ENCODE results near the gene NME8.

Gene NME8

DNA sequence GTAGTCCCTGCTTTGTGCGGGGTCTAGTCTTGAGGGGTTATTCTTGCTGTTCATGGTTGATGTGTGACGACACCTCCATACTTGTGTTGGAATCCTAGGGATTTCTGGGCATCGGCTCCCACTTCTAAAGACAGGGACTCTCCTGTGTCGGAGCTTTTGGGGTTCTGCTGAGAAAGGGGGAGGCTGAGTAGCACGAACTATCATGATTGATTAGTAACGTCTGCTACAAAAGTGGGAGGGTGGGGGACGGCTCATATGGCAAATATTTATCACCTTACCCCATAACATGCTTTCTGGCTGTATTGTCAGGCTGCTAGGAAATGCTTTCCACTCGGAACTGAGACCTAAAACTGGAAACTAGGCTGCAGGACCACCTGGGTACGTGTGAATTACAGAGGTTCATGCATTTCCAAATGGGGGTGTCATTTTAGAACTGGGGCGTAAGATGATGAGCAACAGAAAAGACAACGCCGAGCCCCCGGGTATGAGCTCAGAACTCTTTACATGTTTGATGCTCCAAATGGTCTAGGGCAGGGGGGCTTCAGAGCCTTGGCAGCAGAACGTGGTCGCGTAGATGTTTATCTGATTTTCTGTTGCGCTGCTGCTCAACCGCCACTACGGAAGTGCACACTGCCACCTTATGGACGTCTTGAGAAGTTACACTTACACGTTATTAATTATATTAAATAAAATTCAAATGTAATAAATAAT is 15.1 kb upstream of the NME8 start:
- DNase-seq (ENCODE audit: extremely low read depth, low read depth) = peak; percentile 8
- TF ChIP-seq, protein P1, sequence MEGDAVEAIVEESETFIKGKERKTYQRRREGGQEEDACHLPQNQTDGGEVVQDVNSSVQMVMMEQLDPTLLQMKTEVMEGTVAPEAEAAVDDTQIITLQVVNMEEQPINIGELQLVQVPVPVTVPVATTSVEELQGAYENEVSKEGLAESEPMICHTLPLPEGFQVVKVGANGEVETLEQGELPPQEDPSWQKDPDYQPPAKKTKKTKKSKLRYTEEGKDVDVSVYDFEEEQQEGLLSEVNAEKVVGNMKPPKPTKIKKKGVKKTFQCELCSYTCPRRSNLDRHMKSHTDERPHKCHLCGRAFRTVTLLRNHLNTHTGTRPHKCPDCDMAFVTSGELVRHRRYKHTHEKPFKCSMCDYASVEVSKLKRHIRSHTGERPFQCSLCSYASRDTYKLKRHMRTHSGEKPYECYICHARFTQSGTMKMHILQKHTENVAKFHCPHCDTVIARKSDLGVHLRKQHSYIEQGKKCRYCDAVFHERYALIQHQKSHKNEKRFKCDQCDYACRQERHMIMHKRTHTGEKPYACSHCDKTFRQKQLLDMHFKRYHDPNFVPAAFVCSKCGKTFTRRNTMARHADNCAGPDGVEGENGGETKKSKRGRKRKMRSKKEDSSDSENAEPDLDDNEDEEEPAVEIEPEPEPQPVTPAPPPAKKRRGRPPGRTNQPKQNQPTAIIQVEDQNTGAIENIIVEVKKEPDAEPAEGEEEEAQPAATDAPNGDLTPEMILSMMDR (IDR thresholded peaks at IDR 0.05; ENCODE audit: low read depth, low read length) = peak; percentile 62

DNA sequence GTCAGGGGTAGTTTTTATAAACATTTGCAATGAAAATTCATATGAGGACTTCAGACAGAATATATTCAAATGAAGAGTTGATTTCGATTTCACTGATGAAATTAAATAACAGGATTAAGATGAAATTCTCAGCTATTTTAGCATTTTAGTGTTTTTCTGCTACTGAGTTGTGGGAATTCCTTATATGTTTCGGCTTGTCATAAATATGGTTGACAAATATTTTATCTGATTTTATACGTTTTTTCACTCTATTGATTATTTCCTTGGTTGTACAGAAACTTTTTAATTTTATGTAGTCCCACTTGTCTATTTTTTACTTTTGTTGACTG is 14.6 kb upstream of the NME8 start:
- no peak for DNase-seq (ENCODE audit: extremely low read depth, low read depth)
- TF ChIP-seq, protein P1 (IDR thresholded peaks at IDR 0.05; ENCODE audit: low read depth, low read length) = no peak

DNA sequence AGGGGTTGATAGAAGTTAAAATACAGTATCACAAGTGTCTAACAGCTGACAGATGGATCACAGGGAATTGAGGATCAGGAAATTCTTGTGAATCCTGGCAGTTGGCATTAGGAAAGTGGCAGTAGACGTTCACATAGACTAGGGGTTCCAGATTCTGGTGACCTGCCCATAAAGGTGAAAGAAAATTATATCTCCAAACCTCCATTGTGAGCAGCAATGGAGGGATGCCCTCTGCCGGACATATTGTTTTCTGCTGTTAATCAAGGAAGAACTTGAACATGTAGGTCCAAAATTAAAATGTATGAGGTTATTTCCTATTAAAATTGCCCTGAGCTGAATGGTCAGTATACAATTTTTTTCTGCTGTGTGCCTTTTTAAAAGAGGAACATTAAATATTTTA is 5.1 kb downstream of the NME8 start:
- no peak for DNase-seq (ENCODE audit: extremely low read depth, low read depth)

DNA sequence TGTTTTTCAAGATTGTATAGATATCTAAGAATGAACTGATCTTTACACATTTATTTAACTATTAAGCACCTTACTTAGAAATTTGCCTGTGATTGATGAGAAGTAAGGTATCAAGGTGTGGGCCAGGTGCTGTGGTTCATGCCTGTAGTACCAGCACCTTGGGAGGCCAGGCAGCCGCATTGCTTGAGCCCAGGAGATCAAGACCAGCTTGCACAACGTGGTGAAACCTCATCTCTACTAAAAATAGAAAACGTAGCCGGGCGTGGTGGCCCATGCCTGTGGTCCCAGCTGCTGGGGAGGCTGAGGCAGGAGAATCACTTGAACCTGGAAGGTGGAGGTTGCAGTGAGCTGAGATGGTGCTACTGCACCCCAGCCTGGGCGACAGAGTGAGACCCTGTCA is 33.7 kb downstream of the NME8 start:
- DNase-seq (ENCODE audit: extremely low read depth, low read depth) = no peak
- TF ChIP-seq, protein P1 (IDR thresholded peaks at IDR 0.05; ENCODE audit: low read depth, low read length) = no peak

More for the DNA sequence above, 5.1 kb downstream of the NME8 start:
- TF ChIP-seq, protein P1 (IDR thresholded peaks at IDR 0.05; ENCODE audit: low read depth, low read length) = no peak; the same call in 1 of the 2 replicates

DNA sequence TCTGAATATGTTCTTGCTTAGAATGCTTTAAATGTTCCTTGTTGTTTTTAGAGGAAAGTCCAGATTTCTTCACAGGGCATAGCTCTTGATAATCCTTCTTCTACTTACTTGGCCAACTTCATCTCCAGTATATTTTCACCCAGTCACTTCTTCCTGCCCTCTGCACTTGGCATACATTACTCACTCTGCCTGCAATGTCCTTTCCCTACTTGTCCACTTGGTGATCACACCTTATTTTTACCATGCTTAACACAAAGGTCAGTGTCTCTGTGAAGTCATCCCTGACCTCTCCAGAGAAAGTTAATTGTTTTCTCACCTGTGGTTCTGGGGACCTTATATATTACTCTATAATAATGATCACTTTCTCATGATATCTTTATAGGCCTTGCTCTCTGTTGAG is 45.0 kb downstream of the NME8 start:
- TF ChIP-seq, protein P1 (IDR thresholded peaks at IDR 0.05; ENCODE audit: low read depth, low read length) = no peak
- no peak for DNase-seq (ENCODE audit: extremely low read depth, low read depth)

DNA sequence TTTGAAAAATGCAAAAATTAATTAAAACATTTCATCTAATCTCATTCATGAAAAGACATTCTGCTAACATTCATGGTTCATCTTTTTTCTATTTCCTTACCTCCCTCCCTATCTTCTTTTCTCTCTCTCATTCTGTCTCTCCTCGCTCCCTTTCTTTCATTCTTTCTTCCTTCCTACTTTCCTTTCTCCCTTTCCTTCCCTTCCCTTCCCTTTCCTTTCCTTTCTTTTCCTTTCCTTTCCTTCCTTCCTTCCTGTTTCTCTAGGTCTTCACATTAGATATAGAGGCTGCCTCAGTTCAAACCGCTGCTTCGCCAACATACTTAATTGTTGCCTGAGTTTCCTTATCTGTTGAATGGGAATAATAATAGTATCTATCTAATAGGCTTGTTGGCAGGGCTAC is 46.3 kb downstream of the NME8 start:
- TF ChIP-seq, protein P1 (IDR thresholded peaks at IDR 0.05; ENCODE audit: low read depth, low read length) = no peak
- DNase-seq (ENCODE audit: extremely low read depth, low read depth) = no peak

DNA sequence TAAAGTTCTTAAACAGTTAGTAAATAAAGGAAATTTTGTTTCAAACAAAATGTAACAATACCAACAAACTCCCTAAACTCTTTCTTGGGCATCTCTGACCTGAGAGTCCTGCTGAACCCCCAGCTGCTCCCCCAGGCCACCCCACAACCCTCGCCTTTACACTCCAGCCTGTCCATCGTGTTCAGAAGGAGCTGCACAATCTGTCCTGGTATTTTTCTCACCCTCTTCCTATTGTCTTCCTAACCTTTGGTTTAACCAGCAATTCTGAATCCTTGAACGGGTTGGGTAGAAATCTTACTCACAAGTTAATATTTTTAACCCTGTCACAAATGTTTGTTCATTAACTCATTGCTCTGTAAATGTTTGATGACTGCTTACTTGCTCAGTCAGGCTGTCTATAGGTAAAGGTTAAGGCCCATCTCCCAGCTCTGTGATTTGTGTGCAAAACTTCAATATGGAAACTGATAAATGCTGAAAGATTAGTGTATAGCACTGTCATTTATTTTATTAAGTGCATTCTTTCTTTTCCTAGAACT is 51.4 kb downstream of the NME8 start:
- TF ChIP-seq, protein P1 (IDR thresholded peaks at IDR 0.05; ENCODE audit: low read depth, low read length) = no peak
- DNase-seq (ENCODE audit: extremely low read depth, low read depth) = no peak
